ENCODE data around the gene IRS2. TPM values are rescaled to one million over a fixed set of nuclear protein-coding genes. Genes with fewer than 3 reads are reported as not detected.

Gene IRS2
- total and polyA plus RNA-seq, 2 of the 8 experiments (the other 6 are each of a cell fraction or from before 2014, with no cell fraction given), result 2.6 to 17.0 TPM

DNA sequence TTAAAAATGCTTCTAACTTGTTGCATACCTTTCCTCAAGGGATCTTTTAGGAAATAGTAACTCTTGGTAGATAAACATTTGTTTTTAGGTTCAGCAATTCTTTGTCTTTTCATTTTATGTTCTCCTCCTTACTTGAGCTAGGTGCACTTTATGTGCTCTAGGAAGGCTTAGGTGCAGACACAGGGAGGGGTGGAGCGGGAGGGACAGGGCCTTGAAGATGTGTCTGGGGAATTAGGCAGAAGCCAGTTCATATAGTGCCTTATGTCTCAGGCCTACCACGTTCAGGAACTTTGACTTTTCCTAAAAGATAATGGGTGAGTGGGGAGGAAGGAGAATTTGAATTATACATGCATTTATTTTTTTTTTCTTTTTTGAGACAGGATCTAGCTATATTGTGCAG is 37.7 kb downstream of the IRS2 start:
- Histone ChIP-seq H3K4me1 (replicated peaks in 1 of 4; ENCODE audit: control insufficient read depth in 3 of 4, insufficient read depth in 4 of 4, low read length in 3 of 4) (no peaks in the 10 kb centered on the region; a peak in 1 of 7 replicates), H3K9ac (replicated peaks in 1 of 4; ENCODE audit: extremely low read depth in 1 of 4, low read depth in 3 of 4, low read length in 3 of 4) (no peak overlapping the region), H3K14ac (ENCODE audit: insufficient read length) (no peak overlapping the region), H4K91ac (replicated peaks; ENCODE audit: insufficient read length, low read length) (no peak overlapping the region), H3K27me3 (replicated peaks in 1 of 4; ENCODE audit: control insufficient read depth in 3 of 4, extremely low read depth in 1 of 4, insufficient read depth in 3 of 4, low read length in 3 of 4) (no peaks in the 10 kb centered on the region), H3K27ac (ENCODE audit: low read depth, low read length) (no peak overlapping the region), H4K8ac (ENCODE audit: extremely low read depth, insufficient read depth, low read length) (no peak overlapping the region), H2BK12ac (ENCODE audit: low read depth, low read length) (no peak overlapping the region), H3K79me1 (ENCODE audit: low read depth, low read length) (no peaks in the 10 kb centered on the region), H3K4me3 (ENCODE audit: extremely low read depth in 1 of 4, insufficient read depth in 2 of 4, low read depth in 3 of 4, low read length in 4 of 4) (no peak overlapping the region), H4K5ac (ENCODE audit: insufficient read length, low read depth, low read length) (no peak overlapping the region), H3K79me2 (ENCODE audit: control insufficient read depth in 1 of 2, insufficient read depth in 2 of 2, low read length in 2 of 2) (no peaks in the 10 kb centered on the region), H2AFZ (ENCODE audit: low read length) (no peak overlapping the region), H3K23ac (ENCODE audit: insufficient read length) (no peak overlapping the region), H2BK120ac (replicated peaks; ENCODE audit: low read depth, low read length) (no peak overlapping the region), H2BK5ac (ENCODE audit: low read depth, low read length) (no peak overlapping the region), H3K18ac (ENCODE audit: extremely low read depth, low read length) (no peak overlapping the region), H2AK5ac (ENCODE audit: low read depth, low read length) (no peak overlapping the region), H3K56ac (replicated peaks; ENCODE audit: insufficient read length, low read depth, low read length) (no peak overlapping the region), H3K36me3 (ENCODE audit: control insufficient read depth in 2 of 4, insufficient read depth in 4 of 4, low read length in 3 of 4) (peaks cover 0 to 4% (median 3%) of the 10 kb centered on the region in 4 experiments; a peak in 3 of 8 replicates), H3K4ac (replicated peaks; ENCODE audit: insufficient read length, low read depth, low read length) (no peak overlapping the region), H3K23me2 (ENCODE audit: low read depth, low read length) (no peaks in the 10 kb centered on the region; the same call in 1 of the 2 replicates), H3K9me3 (ENCODE audit: insufficient read depth in 2 of 2, low read depth in 1 of 2, low read length in 1 of 2) (no peaks in the 10 kb centered on the region), H2BK15ac (ENCODE audit: low read length) (no peak overlapping the region), H3K4me2 (ENCODE audit: insufficient read depth in 1 of 2, low read depth in 2 of 2, low read length in 2 of 2) (no peak overlapping the region), H2BK20ac (ENCODE audit: low read length) (no peak overlapping the region), H4K20me1 (replicated peaks in 1 of 2; ENCODE audit: control insufficient read depth in 1 of 2, insufficient read depth in 2 of 2, low read length in 2 of 2) (no peaks in the 10 kb centered on the region)
- CTCF ChIA-PET (ENCODE audit: partially characterized antibody), result interaction anchor here (2.3 kb wide), 1 partner anchor 139 kb away, joined by 6 read pairs; no protein-coding TSS in a partner anchor
- DNase-seq (ENCODE audit: low read depth in 1 of 2, low spot score in 2 of 2) (no peak), FAIRE-seq (no peak)
- no peak for TF ChIP-seq ATF2 (IDR thresholded peaks at IDR 0.05; ENCODE audit: low read length)
- no peak for TF ChIP-seq RBBP5 (IDR thresholded peaks at IDR 0.05; ENCODE audit: borderline replicate concordance, low read depth, low read length)
- TF ChIP-seq RFX5 (IDR thresholded peaks at IDR 0.05; ENCODE audit: borderline replicate concordance, low read depth, low read length), result no peak
- no peak for TF ChIP-seq SP4 (IDR thresholded peaks at IDR 0.05; ENCODE audit: low read length)
- TF ChIP-seq ATF3 (IDR thresholded peaks at IDR 0.05; ENCODE audit: insufficient read depth, low read depth, low read length), result no peak
- no peak for TF ChIP-seq SUZ12 (IDR thresholded peaks at IDR 0.05; ENCODE audit: low read length)
- POLR2A ChIA-PET (ENCODE audit: partially characterized antibody), result no interaction called here
- WGBS, 2 experiments (ENCODE audit: extremely low coverage in 1 of 2, insufficient coverage in 1 of 2, insufficient read length in 1 of 2, insufficient replicate concordance in 2 of 2, low coverage in 1 of 2, low lambda C conversion rate in 2 of 2, missing lambda C conversion rate in 1 of 2), result 66% methylated on average over 2 of the region's 2 CpGs; no CpG with 5 or more reads in 1 of the 2 experiments

Data from H1 (cell line).